ACC112 (cell line): ENCODE results near the gene RTP1.
A peak's percentile ranks its signal among the peaks of the same experiment; 100 is the strongest.
"Not testable (repeated sequence)": the region's sequence is repeated elsewhere in the genome, so short reads cannot be mapped to it uniquely, and the experiment has no call there.

Experiments
- H2AFZ ChIP-seq: fragments of 200-600 bp; sonication (generic); one replicate; pipeline ENCODE4 v1.6.0; 2017; ENCODE audit warnings: antibody characterized with exemption, low read length; ENCODE audit not compliant: unreplicated experiment
- H3K27ac ChIP-seq: fragments of 200-600 bp; sonication (generic); 2 replicates; pipeline ENCODE4 v1.5.1; 2014; ENCODE audit warnings: low read depth, mild to moderate bottlenecking, antibody characterized with exemption, low read length, moderate library complexity
- H3K27me3 ChIP-seq: fragments of 200-600 bp; sonication (generic); 2 replicates; pipeline ENCODE4 v1.6.1; 2014; ENCODE audit warnings: mild to moderate bottlenecking, antibody characterized with exemption, low read length, moderate library complexity, mixed read lengths; ENCODE audit not compliant: insufficient read depth
- H3K36me3 ChIP-seq: fragments of 200-600 bp; sonication (generic); 2 replicates; pipeline ENCODE4 v1.6.1; 2016; ENCODE audit warnings: mild to moderate bottlenecking, antibody characterized with exemption, low read length, moderate library complexity, mixed read lengths; ENCODE audit not compliant: insufficient read depth
- H3K4me1 ChIP-seq: fragments of 200-600 bp; sonication (generic); one replicate; pipeline ENCODE4 v1.6.1; 2016; ENCODE audit warnings: low read length, mixed read lengths; ENCODE audit not compliant: insufficient read depth, unreplicated experiment, control insufficient read depth
- H3K4me3 ChIP-seq: fragments of 200-600 bp; sonication (generic); 2 replicates; pipeline ENCODE4 v1.5.1; 2014; ENCODE audit warnings: mild to moderate bottlenecking, low read depth, low read length
- H3K79me2 ChIP-seq: fragments of 200-600 bp; sonication (generic); one replicate; pipeline ENCODE4 v1.6.0; 2016; ENCODE audit warnings: low read length; ENCODE audit not compliant: control insufficient read depth, unreplicated experiment, insufficient read depth

The RTP1 gene

DNA sequence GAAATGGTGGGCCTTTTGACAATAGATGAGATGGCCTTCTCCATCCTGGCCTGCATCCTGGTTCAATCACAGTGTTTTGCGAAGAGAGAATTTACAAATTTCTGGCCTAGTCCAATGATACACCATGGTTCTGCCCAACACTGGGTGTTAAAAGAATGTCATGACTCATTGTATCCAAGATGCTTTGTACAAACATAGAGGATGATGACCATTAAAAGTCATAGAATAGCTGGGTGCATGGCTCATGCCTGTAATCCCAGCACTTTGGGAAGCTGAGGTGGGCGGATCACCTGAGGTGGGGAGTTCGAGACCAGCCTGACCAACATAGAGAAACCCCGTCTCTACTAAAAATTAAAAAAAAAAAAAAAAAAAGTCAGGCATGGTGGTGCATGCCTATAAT lies 41.5 kb downstream of the RTP1 start:
- not testable (repeated sequence) for H3K27me3 ChIP-seq, H2AFZ ChIP-seq, H3K27ac ChIP-seq, H3K4me3 ChIP-seq, H3K36me3 ChIP-seq, H3K79me2 ChIP-seq
- peaks cover 12% of the 10 kb centered on the region for H3K4me1 ChIP-seq

- Histone ChIP-seq H3K4me3 (no peak overlapping the region), H2AFZ (no peak overlapping the region), H3K4me1 (peaks cover 21% of the 10 kb centered on the region), H3K36me3 (no peaks in the 10 kb centered on the region), H3K27ac (no peak overlapping the region), H3K27me3 (no peaks in the 10 kb centered on the region), H3K79me2 (no peaks in the 10 kb centered on the region)
Measured at GRCh38 chr3:187242435-187242834, 45.1 kb downstream of the RTP1 start.

DNA sequence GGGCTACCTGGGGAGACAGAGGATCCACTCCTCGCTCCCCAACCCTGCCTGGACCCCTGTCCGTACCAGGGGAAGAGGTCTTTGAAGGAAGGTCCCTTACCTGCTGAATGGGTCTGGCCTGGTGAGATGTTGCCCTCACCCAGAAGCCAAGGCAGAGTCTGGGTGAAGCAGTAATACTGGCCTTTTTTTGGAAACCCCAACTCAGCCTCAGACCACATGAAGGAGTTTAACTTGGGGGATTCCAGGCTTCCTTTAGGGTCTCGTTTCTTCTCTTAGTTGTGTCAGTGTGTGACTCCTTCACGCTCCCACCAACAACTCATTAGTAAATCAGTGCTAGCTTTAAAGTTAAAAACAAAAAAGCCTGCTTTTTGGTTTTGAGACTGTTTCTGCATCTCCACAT lies 45.6 kb downstream of the RTP1 start:
- no peak overlapping the region for H3K4me3 ChIP-seq
- H3K36me3 ChIP-seq: no peaks in the 10 kb centered on the region
- no peak overlapping the region for H3K27ac ChIP-seq
- no peak overlapping the region for H2AFZ ChIP-seq
- H3K4me1 ChIP-seq: peaks cover 21% of the 10 kb centered on the region
- H3K79me2 ChIP-seq: no peaks in the 10 kb centered on the region
- H3K27me3 ChIP-seq: no peaks in the 10 kb centered on the region

GRCh38 chr3:187243933-187244524 lies 46.7 kb downstream of the RTP1 start:
- Histone ChIP-seq H3K27me3 (no peaks in the 10 kb centered on the region), H3K79me2 (no peaks in the 10 kb centered on the region), H3K4me1 (peaks cover 21% of the 10 kb centered on the region), H3K36me3 (no peaks in the 10 kb centered on the region), H3K27ac (peak overlapping the region; percentile 42), H3K4me3 (no peak overlapping the region), H2AFZ (peak overlapping the region; percentile 23)

- Histone ChIP-seq H3K27me3 (no peaks in the 10 kb centered on the region), H3K27ac (no peak overlapping the region), H2AFZ (no peak overlapping the region)
Measured at GRCh38 chr3:187247398-187247797, 50.1 kb downstream of the RTP1 start.

More at GRCh38 chr3:187247398-187247797, 50.1 kb downstream of the RTP1 start:
- Histone ChIP-seq H3K79me2 (no peaks in the 10 kb centered on the region), H3K4me1 (peaks cover 21% of the 10 kb centered on the region), H3K4me3 (no peak overlapping the region), H3K36me3 (no peaks in the 10 kb centered on the region)
